Activated CD4-positive, CD25-positive, alpha-beta regulatory T cell (primary cell): ENCODE results near the gene LPCAT3.
"Not testable (repeated sequence)": the region's sequence is repeated elsewhere in the genome, so short reads cannot be mapped to it uniquely, and the experiment has no call there.

Experiments used
- DNase-seq, 4 experiments: peaks; one replicate each; lab custom pipeline; 2025; lab: John Stamatoyannopoulos, UW

LPCAT3 gene, protein sequence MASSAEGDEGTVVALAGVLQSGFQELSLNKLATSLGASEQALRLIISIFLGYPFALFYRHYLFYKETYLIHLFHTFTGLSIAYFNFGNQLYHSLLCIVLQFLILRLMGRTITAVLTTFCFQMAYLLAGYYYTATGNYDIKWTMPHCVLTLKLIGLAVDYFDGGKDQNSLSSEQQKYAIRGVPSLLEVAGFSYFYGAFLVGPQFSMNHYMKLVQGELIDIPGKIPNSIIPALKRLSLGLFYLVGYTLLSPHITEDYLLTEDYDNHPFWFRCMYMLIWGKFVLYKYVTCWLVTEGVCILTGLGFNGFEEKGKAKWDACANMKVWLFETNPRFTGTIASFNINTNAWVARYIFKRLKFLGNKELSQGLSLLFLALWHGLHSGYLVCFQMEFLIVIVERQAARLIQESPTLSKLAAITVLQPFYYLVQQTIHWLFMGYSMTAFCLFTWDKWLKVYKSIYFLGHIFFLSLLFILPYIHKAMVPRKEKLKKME

DNA sequence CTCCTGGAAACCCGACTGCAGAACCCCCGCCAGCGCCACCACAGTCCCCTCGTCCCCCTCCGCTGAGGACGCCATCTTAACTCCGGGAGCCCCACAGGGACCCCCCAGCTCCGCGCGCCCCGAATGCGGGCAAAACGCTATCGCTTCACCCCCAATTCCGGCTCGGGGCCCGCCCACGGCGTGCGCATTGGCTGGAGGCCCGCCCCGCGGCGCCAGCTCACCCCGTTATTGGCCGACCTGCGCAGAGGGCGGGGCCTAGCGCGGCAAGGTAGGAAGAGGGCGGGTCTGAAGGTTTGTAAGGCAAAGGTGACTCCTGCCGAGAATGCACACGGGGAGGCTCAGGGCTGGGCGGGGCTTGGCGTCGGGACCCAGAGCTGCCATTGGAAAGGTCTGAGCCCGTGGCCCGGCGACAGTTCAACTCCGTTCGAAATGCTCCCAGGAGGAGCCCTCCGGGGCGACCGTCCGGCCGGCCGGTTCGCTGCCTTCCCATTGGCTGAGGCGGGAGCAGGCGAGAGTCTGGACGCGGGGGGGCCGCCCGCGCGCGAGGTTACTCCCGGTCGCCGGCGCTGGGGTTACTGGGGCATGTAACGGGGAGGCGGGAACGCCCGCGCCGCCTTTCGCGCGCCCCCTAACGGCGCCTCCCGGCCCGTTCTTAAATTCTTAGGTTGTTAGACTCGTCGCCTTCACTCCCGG is at the start of gene LPCAT3:
Gene LPCAT3 (minus strand): TSS at position 127 of the 693 bp plus-strand sequence. CDS start 52 bp downstream, at position 75.
- DNase-seq: peak; percentile 91 to 95 (median 92)

DNA sequence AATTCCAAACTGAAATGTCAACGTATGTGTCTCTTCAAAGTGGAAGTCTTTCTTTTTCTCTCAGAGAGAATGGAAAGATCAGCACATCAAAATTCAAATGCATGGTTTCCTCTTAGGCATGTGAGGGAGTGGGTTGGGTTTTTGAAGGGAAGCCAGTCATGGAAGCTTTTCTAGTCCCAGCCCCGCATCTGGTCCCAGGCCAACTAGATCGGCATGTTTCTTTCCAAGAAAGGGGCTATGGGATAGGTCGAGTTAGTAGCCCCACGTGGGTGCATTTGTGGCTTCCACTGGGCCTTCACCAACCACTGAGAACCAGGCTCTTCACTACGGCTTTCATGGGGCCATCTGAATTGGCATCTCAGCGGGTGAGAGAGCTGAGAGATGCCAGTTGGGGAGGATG is 48.8 kb upstream of the LPCAT3 start:
- no peak for DNase-seq

DNA sequence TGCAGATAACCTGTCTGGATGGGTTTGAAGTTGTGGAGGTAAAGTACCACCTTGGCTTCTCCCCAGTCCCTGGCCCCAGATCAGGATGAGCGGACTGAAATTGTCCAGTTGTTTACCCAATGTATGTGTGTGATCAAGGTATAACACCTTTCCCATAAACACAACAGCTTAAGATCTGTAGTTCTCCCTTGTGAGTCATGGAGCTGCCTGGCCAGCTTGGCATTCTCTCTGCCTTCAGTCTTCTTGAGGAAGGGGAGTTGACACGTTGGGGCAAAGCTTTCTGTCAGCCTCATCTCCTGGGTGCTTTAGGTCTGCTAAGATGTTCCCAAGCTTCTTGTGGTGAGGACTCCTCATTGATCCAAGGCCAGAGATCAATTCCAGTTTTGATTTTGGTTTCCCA is 48.3 kb upstream of the LPCAT3 start:
- DNase-seq: no peak

- no peak for DNase-seq
These were observed 46.9 kb upstream of the LPCAT3 start for GRCh38 chr12:7065073-7065623.

DNA sequence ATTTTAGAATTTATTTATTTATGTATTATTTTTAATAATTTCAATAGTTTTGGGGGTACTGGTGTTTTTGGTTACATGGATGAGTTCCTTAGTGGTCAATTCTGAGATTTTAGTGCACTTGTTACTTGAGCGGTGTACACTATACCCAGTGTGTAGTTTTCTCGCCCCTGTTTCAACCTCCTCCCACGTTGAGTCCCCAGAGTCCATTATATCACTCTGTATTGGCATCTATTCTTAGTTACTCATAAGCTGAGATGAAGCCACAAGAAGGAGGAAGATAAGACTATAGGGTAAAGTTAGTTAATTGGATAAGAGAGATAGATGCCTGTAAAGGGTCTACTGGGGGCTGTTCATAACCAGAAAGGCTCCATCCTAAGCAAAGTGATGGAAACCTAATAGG is 46.2 kb upstream of the LPCAT3 start:
- DNase-seq: no peak

GRCh38 chr12:7061596-7061995 is 43.3 kb upstream of the LPCAT3 start:
- DNase-seq: no peak

DNA sequence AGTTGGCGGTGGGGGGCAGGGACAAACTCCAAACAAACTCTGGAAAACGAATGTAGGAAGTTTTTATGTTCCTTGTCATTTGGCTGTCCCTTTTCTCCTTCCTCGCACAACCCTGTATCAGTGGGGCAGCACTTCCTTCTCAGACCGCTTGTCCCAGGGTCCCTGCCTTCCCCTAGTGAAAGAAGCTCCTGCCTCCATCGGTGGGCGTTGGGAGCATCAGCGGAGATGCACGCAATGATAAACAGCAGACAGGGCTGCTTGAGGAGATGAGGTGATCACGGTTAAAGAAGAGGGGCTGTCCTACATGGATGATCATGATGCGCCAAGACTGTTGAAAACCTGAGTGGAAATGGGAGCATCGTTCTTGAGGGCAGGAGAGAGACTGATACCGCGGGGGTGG is 42.9 kb upstream of the LPCAT3 start:
- no peak for DNase-seq

- DNase-seq: no peak
These were observed 42.2 kb upstream of the LPCAT3 start, which contains the start of gene C1S for GRCh38 chr12:7060353-7060954. Gene C1S (plus strand): TSS chr12:7060718. CDS start chr12:7061913, 1,195 bp downstream.

- no peak for DNase-seq
These were observed 41.5 kb upstream of the LPCAT3 start for GRCh38 chr12:7059780-7060179.

GRCh38 chr12:7058850-7059395 is 40.6 kb upstream of the LPCAT3 start:
- DNase-seq: no peak

DNA sequence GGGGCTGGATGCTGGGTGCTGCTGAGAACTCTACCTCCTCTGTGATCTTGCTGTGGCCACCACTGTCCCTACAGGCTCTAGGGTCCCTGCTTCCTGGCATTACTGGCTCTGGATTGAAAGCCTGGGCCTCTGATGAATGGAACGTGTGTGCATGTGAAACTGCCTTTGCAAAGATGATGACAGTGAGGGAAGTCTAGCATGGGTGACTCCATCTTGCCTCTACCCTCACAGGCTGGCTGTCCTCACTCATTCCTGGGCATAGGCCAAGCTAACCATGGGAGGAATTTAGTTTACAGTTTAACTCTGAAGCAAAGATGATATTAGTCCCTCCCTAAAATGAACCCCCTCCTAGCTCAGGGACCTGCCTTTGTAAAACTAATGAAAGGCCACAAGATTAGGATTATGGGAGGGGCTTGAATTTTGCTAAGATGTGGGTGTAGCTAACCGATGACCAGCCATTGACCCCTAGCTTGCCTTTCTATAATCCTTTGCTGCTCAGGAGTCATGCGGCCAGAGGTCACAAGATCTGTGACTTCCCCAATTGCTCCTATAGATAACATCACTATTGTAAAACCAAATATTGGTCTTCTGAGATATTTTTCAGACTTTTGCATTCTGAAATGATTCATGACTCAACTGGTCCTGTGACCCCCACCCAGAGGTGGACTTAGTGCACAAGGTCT is 40.0 kb upstream of the LPCAT3 start:
- DNase-seq: no peak

DNA sequence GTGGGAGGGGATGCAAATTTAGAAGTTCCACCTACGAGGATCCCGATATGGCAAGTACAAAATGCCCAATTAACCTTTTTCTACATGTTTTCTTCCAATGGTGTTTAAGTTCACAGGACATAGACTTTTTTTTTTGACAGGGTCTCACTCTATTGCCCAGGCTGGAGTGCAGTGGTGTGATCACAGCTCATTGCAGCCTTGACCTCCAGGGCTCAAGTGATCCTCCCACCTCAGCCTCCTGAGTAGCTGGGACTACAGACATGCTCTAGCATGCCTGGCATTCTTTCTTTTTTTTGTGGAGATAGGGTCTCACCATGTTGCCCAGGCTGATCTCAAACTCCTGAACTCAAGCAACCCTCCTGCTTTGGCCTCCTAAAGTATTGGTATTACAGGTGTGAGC is 37.5 kb upstream of the LPCAT3 start:
- not testable (repeated sequence) for DNase-seq

DNA sequence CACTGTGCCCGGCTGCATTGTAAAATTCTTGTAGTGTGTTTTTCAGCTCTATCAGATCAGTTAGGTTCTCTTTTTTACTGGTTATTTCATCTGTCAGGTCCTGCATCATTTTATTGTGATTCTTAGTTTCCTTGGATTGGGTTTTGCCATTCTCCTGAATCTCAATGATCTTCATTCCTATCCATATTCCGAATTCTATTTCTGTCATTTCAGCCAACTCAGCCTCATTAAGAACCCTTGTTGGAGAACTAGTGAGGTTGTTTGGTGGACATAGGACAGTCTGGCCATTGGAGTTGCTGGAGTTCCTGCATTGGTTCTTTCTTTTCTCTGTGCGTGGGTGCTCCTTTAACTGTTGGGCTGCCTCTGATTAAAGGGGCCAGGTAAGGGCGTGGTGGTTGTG is 36.6 kb upstream of the LPCAT3 start:
- DNase-seq: no peak

DNA sequence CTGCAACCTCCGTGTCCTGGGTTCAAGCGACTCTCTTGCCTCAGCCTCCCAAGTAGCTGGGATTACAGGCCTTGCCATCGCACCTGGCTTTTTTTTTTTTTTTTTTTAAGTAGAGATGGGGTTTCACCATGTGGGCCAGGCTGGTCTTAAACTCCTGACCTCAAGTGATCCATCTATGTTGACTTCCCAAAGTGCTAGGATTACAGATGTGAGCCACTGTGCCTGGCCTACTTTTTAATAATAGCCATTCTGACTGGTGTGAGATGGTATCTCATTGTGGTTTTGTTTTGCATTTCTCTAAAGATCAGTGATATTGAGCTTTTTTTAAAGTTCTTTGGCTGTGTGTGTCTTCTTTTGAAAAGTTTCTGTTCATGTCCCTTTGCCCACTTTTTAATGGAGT is 31.7 kb upstream of the LPCAT3 start:
- not testable (repeated sequence) for DNase-seq

DNA sequence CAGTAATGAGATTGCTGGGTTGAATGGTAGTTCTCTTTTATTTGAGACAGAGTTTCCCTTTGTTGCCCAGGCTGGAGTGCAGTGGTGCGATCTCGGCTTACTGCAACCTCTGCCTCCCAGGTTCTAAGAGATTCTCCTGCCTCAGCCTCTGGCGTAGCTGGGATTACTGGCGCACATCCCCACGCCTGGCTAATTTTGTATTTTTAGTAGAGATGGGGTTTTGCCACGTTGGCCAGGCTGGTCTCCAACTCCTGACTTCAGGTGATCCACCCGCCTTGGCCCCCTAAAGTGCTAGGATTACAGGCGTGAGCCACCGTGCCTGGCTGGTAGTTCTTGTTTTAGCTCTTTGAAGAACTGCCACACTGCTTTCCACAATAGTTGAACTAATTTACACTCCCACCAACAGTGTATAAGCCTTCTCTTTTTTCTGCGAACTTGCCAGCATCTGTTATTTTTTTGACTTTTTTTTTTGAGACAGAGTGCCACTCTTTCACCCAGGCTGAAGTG is 31.2 kb upstream of the LPCAT3 start:
- DNase-seq: not testable (repeated sequence)

DNA sequence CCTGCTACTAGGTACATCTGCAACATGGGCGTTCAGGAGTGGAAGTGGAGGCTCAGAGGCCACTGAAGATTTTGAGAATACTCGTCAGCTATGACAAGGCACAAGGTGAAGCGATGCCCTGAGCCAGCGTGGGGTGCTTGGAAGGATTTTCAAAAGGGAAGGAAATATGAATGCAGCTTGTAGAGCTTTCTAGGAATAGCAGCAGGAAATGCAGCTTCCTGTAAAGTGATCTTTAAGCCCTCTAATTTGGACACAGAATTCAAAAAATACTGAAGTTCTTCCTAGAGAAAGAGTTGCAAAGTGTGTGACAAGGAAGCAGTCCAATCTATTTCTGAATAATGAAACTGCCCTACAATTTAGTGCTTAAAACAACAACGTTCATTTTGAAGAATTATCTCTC is 29.0 kb upstream of the LPCAT3 start:
- DNase-seq: no peak

- no peak for DNase-seq
These were observed 28.3 kb upstream of the LPCAT3 start for GRCh38 chr12:7046383-7047105.

DNA sequence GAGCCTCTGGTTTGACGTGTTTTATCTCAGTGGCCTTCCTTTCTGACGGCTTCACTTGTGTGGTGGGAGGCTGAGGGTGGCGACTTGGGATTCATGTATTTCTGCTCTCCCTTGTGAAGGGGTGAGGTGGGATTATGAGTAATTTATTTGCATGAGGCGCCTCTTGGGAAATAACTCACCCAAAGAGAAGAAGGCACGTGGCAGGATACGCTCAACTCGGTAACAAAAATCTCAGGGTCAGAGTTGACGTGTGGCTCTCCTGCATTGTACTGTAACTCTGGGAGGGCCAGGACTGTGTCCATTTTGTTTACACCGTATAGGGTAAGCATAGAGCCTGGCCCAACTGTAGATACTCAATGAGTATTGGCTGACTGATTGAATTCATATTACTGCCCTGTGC is 27.6 kb upstream of the LPCAT3 start:
- no peak for DNase-seq

DNA sequence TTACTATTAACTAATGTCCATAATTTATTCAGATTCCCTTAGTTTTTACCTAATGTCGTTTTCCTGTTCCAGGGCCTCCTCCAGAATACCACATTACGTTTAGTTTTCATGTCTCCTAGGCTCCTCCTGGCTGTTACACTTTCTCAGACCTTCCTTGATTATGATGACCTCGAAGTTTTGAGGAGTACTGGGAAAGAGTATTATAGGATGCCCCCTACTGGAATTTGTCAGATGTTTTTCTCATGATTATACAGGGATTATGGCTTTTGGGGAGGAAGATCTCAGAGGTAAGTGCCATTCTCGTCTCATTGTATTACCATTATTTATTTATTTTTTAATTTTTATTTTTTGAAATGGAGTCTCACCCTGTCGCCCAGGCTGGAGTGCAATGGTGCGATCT is 24.6 kb upstream of the LPCAT3 start:
- DNase-seq: no peak

- no peak for DNase-seq
These were observed 21.1 kb upstream of the LPCAT3 start for GRCh38 chr12:7039403-7039802.

DNA sequence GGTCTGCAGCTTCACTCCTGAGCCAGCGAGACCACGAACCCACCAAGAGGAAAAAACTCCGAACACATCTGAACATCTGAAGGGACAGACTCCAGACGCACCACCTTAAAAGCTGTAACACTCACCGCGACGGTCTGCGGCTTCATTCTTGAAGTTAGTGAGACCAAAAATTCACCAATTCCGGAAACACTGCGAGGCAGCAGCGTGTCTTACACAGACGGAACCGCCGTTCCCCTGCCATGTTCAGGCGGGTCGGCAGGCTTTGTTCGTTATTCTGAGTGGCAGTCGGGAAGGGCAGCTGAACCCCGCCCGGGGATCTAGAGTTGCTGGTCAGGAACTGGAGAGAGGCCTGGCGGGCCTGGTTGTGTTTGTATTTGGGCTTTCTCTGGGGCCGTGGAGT is 20.3 kb upstream of the LPCAT3 start:
- no peak for DNase-seq
